HEK293T (cell line): ENCODE results near the gene GJA10.

ENCODE experiments used
- CTCF ChIA-PET: fragments of 350-600 bp; formaldehyde crosslinking; extraction: SDS; loops from one replicate; lab custom pipeline; 2021; ENCODE audit warnings: antibody characterized with exemption, inconsistent platforms; lab: Yijun Ruan, JAX
- POLR2A ChIA-PET: fragments of 350-600 bp; formaldehyde crosslinking; extraction: SDS; loops from one replicate; lab custom pipeline; 2020; ENCODE audit warnings: antibody characterized with exemption, inconsistent platforms; lab: Yijun Ruan, JAX
- DNase-seq: peaks from one replicate; pipeline ENCODE4 v3.0.0; 2012; ENCODE audit warnings: mixed read lengths; ENCODE audit errors: extremely low spot score
- ARNT ChIP-seq: fragments of 450-650 bp; IDR thresholded peaks from 2 replicates; pipeline ENCODE4 v1.6.1; 2017; ENCODE audit warnings: mild to moderate bottlenecking
- BHLHE40 ChIP-seq: fragments of 450-650 bp; IDR thresholded peaks from 2 replicates; pipeline ENCODE4 v1.6.1; 2016; ENCODE audit warnings: mild to moderate bottlenecking, moderate library complexity, borderline replicate concordance
- CTBP1 ChIP-seq: fragments of 450-650 bp; IDR thresholded peaks from 2 replicates; pipeline ENCODE4 v1.6.1; 2016; ENCODE audit warnings: borderline replicate concordance
- ELF4 ChIP-seq: fragments of 450-650 bp; IDR thresholded peaks from 2 replicates; pipeline ENCODE4 v1.6.1; 2017; ENCODE audit warnings: antibody characterized with exemption
- FOXA1 ChIP-seq: fragments of 450-650 bp; IDR thresholded peaks from 2 replicates; pipeline ENCODE4 v1.6.1; 2016; ENCODE audit warnings: mild to moderate bottlenecking
- FOXK2 ChIP-seq: fragments of 450-650 bp; IDR thresholded peaks from 2 replicates; pipeline ENCODE4 v1.6.1; 2016; ENCODE audit warnings: mild to moderate bottlenecking
- FOXM1 ChIP-seq: fragments of 450-650 bp; IDR thresholded peaks from 2 replicates; pipeline ENCODE4 v1.6.1; 2017; ENCODE audit warnings: mild to moderate bottlenecking, borderline replicate concordance
- HDGF ChIP-seq: fragments of 450-650 bp; IDR thresholded peaks from 2 replicates; pipeline ENCODE4 v1.6.1; 2017; ENCODE audit warnings: antibody characterized with exemption, borderline replicate concordance
- L3MBTL2 ChIP-seq: fragments of 450-650 bp; conservative IDR thresholded peaks from 2 replicates; pipeline ENCODE4 v1.6.1; 2016; ENCODE audit warnings: mild to moderate bottlenecking
- LEF1 ChIP-seq: fragments of 450-650 bp; IDR thresholded peaks from 2 replicates; pipeline ENCODE4 v1.6.1; 2017; ENCODE audit warnings: mild to moderate bottlenecking, borderline replicate concordance
- NFRKB ChIP-seq: fragments of 450-650 bp; IDR thresholded peaks from 2 replicates; pipeline ENCODE4 v1.6.1; 2016; ENCODE audit warnings: mild to moderate bottlenecking, moderate library complexity
- SP1 ChIP-seq: fragments of 450-650 bp; IDR thresholded peaks from 2 replicates; pipeline ENCODE4 v1.6.1; 2017
- SUZ12 ChIP-seq: fragments of 450-650 bp; IDR thresholded peaks from 2 replicates; pipeline ENCODE4 v1.6.1; 2016; ENCODE audit warnings: mild to moderate bottlenecking
- TARDBP ChIP-seq: fragments of 450-650 bp; IDR thresholded peaks from 2 replicates; pipeline ENCODE4 v1.6.1; 2016
- ZNF384 ChIP-seq: fragments of 450-650 bp; IDR thresholded peaks from 2 replicates; pipeline ENCODE4 v1.6.1; 2016
- TF ChIP-seq, protein P1 (sequence below): fragments of 450-650 bp; IDR thresholded peaks from 2 replicates; pipeline ENCODE4 v1.6.1; 2016

Gene GJA10

GRCh38 chr6:89928604-89929003, 34.3 kb downstream of the GJA10 start:
- TF ChIP-seq FOXA1 (no peak), NFRKB (no peak), LEF1 (no peak), HDGF (no peak), L3MBTL2 (no peak), BHLHE40 (no peak), SUZ12 (no peak), FOXM1 (no peak), ELF4 (no peak), FOXK2 (no peak), ZNF384 (no peak), SP1 (no peak)
- TF ChIP-seq, protein P1, sequence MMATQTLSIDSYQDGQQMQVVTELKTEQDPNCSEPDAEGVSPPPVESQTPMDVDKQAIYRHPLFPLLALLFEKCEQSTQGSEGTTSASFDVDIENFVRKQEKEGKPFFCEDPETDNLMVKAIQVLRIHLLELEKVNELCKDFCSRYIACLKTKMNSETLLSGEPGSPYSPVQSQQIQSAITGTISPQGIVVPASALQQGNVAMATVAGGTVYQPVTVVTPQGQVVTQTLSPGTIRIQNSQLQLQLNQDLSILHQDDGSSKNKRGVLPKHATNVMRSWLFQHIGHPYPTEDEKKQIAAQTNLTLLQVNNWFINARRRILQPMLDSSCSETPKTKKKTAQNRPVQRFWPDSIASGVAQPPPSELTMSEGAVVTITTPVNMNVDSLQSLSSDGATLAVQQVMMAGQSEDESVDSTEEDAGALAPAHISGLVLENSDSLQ, result no peak
- ChIA-PET CTCF (no interaction called here), POLR2A (no interaction called here)
- DNase-seq, result no peak

- POLR2A ChIA-PET, result no interaction called here
- no peak for DNase-seq
- TF ChIP-seq FOXA1 (no peak), TARDBP (no peak), SUZ12 (no peak), FOXM1 (no peak), NFRKB (no peak), BHLHE40 (no peak), LEF1 (no peak), ARNT (no peak), L3MBTL2 (no peak), CTBP1 (no peak), ZNF384 (no peak), SP1 (no peak), FOXK2 (no peak), ELF4 (no peak)
- TF ChIP-seq, protein P1, result no peak
- CTCF ChIA-PET, result interaction anchor here (0.6 to 1.5 kb wide), 3 partner anchors 10 to 546 kb away, joined by 3 to 8 read pairs (median 4); no protein-coding TSS in a partner anchor
Measured at GRCh38 chr6:89930789-89931188, 36.5 kb downstream of the GJA10 start.

- CTCF ChIA-PET, result no interaction called here
- no peak for DNase-seq
Measured at GRCh38 chr6:89932245-89932802, 38.1 kb downstream of the GJA10 start.

GRCh38 chr6:89934685-89935366, 40.6 kb downstream of the GJA10 start:
- CTCF ChIA-PET, result no interaction called here
- TF ChIP-seq L3MBTL2, result no peak
- TF ChIP-seq, protein P1, result no peak
- TF ChIP-seq SUZ12, result no peak
- no peak for TF ChIP-seq CTBP1
- no peak for TF ChIP-seq BHLHE40
- TF ChIP-seq ARNT, result no peak
- no peak for TF ChIP-seq FOXM1
- TF ChIP-seq LEF1, result no peak
- no peak for TF ChIP-seq SP1
- no peak for TF ChIP-seq FOXK2

More at GRCh38 chr6:89932245-89932802, 38.1 kb downstream of the GJA10 start:
- POLR2A ChIA-PET, result no interaction called here
- no peak for TF ChIP-seq L3MBTL2
- no peak for TF ChIP-seq ELF4
- TF ChIP-seq HDGF, result no peak
- no peak for TF ChIP-seq LEF1
- TF ChIP-seq TARDBP, result no peak
- no peak for TF ChIP-seq CTBP1
- no peak for TF ChIP-seq FOXK2
- no peak for TF ChIP-seq SP1
- TF ChIP-seq FOXA1, result no peak
- no peak for TF ChIP-seq SUZ12

GRCh38 chr6:89936177-89936576, 41.9 kb downstream of the GJA10 start:
- no peak for TF ChIP-seq BHLHE40
- no peak for TF ChIP-seq TARDBP
- no peak for TF ChIP-seq ARNT
- no peak for TF ChIP-seq FOXK2
- TF ChIP-seq LEF1, result no peak
- no peak for TF ChIP-seq NFRKB
- TF ChIP-seq SP1, result no peak
- TF ChIP-seq, protein P1, result no peak
- CTCF ChIA-PET, result interaction anchor here (1.0 kb wide), 1 partner anchor 543 kb away, joined by 4 read pairs; no protein-coding TSS in a partner anchor

More at GRCh38 chr6:89934685-89935366, 40.6 kb downstream of the GJA10 start:
- DNase-seq, result no peak
- POLR2A ChIA-PET, result no interaction called here

More at GRCh38 chr6:89936177-89936576, 41.9 kb downstream of the GJA10 start:
- POLR2A ChIA-PET, result no interaction called here
- no peak for DNase-seq
